ENCODE measurements around the gene ZFAND2B.
A peak's percentile ranks its signal among the peaks of the same experiment; 100 is the strongest.

ZFAND2B gene

GRCh38 chr2:219204425-219205164, 2.0 kb upstream of the ZFAND2B start:
- DNase-seq (ENCODE audit: low read depth), result no peak

- no peak for DNase-seq (ENCODE audit: low read depth)
Measured at GRCh38 chr2:219205165-219205538, 1.4 kb upstream of the ZFAND2B start.

GRCh38 chr2:219205981-219206327, 628 bp upstream of the ZFAND2B start:
- DNase-seq (ENCODE audit: low read depth), result no peak

GRCh38 chr2:219207134-219207883, 727 bp downstream of the ZFAND2B start:
- DNase-seq (ENCODE audit: low read depth), result no peak

GRCh38 chr2:219207884-219208740, 1.5 kb downstream of the ZFAND2B start:
- DNase-seq (ENCODE audit: low read depth), result no peak

GRCh38 chr2:219209236-219210195, 2.9 kb downstream of the ZFAND2B start:
- DNase-seq (ENCODE audit: low read depth), result no peak

GRCh38 chr2:219210196-219210885, 3.8 kb downstream of the ZFAND2B start:
- DNase-seq (ENCODE audit: low read depth), result no peak

- no peak for DNase-seq (ENCODE audit: low read depth)
Measured at GRCh38 chr2:219210886-219211362, 4.3 kb downstream of the ZFAND2B start.

- DNase-seq (ENCODE audit: low read depth), result no peak
Measured at GRCh38 chr2:219213026-219213415, 6.4 kb downstream of the ZFAND2B start.

- no peak for DNase-seq (ENCODE audit: low read depth)
Measured at GRCh38 chr2:219213486-219214071, 7.0 kb downstream of the ZFAND2B start.

GRCh38 chr2:219214141-219214540, 7.6 kb downstream of the ZFAND2B start:
- no peak for DNase-seq (ENCODE audit: low read depth)

- no peak for DNase-seq (ENCODE audit: low read depth)
Measured at GRCh38 chr2:219214786-219215185, 8.2 kb downstream of the ZFAND2B start.

GRCh38 chr2:219215871-219216534, 9.4 kb downstream of the ZFAND2B start:
- DNase-seq (ENCODE audit: low read depth), result no peak

- no peak for DNase-seq (ENCODE audit: low read depth)
Measured at GRCh38 chr2:219216535-219216915, 9.9 kb downstream of the ZFAND2B start.

GRCh38 chr2:219218217-219218731, 11.7 kb downstream of the ZFAND2B start:
- no peak for DNase-seq (ENCODE audit: low read depth)

GRCh38 chr2:219218732-219219701, 12.4 kb downstream of the ZFAND2B start, which contains the start of gene ABCB6:
Gene ABCB6 (minus strand): TSS chr2:219218958. CDS start chr2:219218673, 285 bp downstream.
- peak; percentile 83 for DNase-seq (ENCODE audit: low read depth)

- no peak for DNase-seq (ENCODE audit: low read depth)
Measured at GRCh38 chr2:219219784-219220532, 13.4 kb downstream of the ZFAND2B start.

Data from stimulated activated CD8-positive, alpha-beta memory T cell treated with anti-CD3 and anti-CD28 coated beads, Interleukin-4, amount 100 ng/mL, for 24 hours (primary cell).